ENCODE measurements around the gene LIFR. TPM values are rescaled to one million over a fixed set of nuclear protein-coding genes. Genes with fewer than 3 reads are reported as not detected.
"Not testable (repeated sequence)": the region's sequence is repeated elsewhere in the genome, so short reads cannot be mapped to it uniquely, and the experiment has no call there.

LIFR gene
- total RNA-seq, 1 donor from 2014 or later: 8.9 TPM

GRCh38 chr5:38601863-38602298, 45.4 kb upstream of the LIFR start:
- Mint-ChIP-seq H3K27me3 (ENCODE audit: unreplicated experiment) (peaks cover 12% of the 10 kb centered on the region), H3K4me1 (ENCODE audit: unreplicated experiment) (peaks cover 27% of the 10 kb centered on the region), H3K27ac (ENCODE audit: unreplicated experiment) (no peak overlapping the region), H3K4me3 (ENCODE audit: unreplicated experiment) (no peak overlapping the region), H3K36me3 (ENCODE audit: unreplicated experiment) (no peaks in the 10 kb centered on the region), H3K9me3 (ENCODE audit: unreplicated experiment) (no peaks in the 10 kb centered on the region)
- DNase-seq (ENCODE audit: extremely low spot score, unreplicated experiment): no peak
- TF ChIP-seq, protein P1, sequence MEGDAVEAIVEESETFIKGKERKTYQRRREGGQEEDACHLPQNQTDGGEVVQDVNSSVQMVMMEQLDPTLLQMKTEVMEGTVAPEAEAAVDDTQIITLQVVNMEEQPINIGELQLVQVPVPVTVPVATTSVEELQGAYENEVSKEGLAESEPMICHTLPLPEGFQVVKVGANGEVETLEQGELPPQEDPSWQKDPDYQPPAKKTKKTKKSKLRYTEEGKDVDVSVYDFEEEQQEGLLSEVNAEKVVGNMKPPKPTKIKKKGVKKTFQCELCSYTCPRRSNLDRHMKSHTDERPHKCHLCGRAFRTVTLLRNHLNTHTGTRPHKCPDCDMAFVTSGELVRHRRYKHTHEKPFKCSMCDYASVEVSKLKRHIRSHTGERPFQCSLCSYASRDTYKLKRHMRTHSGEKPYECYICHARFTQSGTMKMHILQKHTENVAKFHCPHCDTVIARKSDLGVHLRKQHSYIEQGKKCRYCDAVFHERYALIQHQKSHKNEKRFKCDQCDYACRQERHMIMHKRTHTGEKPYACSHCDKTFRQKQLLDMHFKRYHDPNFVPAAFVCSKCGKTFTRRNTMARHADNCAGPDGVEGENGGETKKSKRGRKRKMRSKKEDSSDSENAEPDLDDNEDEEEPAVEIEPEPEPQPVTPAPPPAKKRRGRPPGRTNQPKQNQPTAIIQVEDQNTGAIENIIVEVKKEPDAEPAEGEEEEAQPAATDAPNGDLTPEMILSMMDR (IDR thresholded peaks at IDR 0.05): no peak

DNA sequence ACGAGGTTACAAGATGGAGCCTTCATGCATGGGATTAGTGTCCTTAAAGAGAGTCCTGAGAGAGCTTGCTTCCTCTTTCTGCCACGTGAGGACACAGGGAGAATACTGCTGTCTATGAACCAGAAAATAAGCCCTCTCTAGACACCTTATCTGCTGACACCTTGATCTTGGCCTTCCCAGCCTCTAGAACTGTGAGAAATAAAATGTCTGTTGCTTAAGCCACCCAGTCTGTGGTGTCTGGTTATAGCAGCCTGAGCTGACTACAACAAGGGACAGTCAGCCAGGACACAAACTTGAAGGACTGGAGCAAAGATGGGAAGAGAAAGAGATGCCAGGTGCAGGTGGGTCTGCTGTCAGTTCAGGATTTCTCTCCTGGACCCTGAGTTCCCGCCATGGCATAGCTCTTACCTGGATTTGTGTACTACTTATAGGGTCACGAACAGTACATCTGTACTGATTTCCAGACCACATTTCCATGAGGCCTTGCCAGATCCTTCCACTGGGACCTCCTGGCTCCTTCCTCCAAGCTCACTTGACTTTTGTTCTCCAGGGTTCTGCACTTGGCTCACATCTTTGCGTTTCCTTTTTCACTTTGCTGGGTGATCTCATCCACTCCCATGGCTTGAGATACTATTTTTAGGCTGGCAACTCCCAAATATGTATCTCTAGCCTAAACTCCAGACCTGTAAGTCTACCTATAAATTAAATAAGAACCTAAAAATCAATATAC, 44.9 kb upstream of the LIFR start:
- H3K9me3 Mint-ChIP-seq (ENCODE audit: unreplicated experiment): no peaks in the 10 kb centered on the region
- TF ChIP-seq, protein P1 (IDR thresholded peaks at IDR 0.05): no peak
- peaks cover 12% of the 10 kb centered on the region for H3K27me3 Mint-ChIP-seq (ENCODE audit: unreplicated experiment)
- no peak for DNase-seq (ENCODE audit: extremely low spot score, unreplicated experiment)
- no peak overlapping the region for H3K27ac Mint-ChIP-seq (ENCODE audit: unreplicated experiment)
- H3K4me3 Mint-ChIP-seq (ENCODE audit: unreplicated experiment): no peak overlapping the region
- H3K4me1 Mint-ChIP-seq (ENCODE audit: unreplicated experiment): peaks cover 27% of the 10 kb centered on the region
- no peaks in the 10 kb centered on the region for H3K36me3 Mint-ChIP-seq (ENCODE audit: unreplicated experiment)

DNA sequence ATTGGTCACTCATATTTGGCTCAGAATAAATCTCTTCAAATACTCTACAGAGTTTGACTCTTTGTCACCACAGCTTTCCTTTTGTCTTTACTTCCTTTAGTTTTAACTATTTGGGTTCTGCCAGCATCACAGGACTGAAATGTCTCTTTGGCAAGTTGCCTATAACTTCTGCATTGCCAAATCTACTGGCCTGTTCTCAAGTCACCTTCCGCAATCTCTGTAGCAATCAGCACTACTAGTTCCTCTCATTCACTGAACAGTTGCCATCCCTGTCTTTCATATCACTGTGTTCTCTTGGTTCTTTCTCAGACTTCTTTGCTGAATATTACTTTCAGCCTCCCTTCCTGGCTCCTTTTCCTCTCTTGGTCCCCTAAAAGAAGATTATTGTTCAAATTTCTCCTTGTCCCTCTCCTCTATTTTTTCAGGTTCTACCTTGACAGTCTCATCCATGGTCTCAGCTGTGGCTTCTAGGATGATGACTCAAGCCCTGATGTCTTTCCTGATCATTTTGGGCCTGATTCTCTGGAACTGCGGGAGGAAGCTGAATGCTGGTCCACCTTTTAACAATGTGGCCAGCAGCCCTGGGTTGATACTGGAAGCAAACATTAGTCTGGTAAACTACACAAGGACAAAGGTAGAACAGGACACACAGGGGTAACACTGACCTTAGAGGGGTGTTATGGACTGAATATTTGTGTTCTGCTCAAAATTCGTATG, 44.0 kb upstream of the LIFR start:
- TF ChIP-seq, protein P1 (IDR thresholded peaks at IDR 0.05): no peak
- Mint-ChIP-seq H3K27me3 (ENCODE audit: unreplicated experiment) (peaks cover 8% of the 10 kb centered on the region), H3K4me3 (ENCODE audit: unreplicated experiment) (no peak overlapping the region), H3K9me3 (ENCODE audit: unreplicated experiment) (no peaks in the 10 kb centered on the region), H3K27ac (ENCODE audit: unreplicated experiment) (no peak overlapping the region), H3K4me1 (ENCODE audit: unreplicated experiment) (peaks cover 34% of the 10 kb centered on the region), H3K36me3 (ENCODE audit: unreplicated experiment) (no peaks in the 10 kb centered on the region)
- no peak for DNase-seq (ENCODE audit: extremely low spot score, unreplicated experiment)

DNA sequence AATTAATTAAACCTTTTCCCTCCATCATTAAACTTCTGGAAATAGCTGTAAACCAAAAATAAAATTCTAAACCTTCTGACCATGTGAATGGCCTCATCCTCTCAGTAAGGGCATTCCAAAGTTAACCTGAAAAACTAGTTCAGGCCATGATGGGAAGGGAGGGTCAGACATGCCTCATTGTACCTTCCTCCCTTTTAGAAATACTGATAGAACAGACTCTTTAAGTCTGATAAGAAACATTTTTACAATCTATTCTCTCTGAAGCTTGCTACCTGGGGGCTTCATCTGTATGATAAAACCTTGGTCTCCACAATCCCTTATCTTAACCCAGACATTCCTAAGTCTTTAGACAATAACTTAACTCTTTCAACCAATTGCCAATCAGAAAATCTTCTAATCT, 43.3 kb upstream of the LIFR start:
- not testable (repeated sequence) for H3K9me3 Mint-ChIP-seq (ENCODE audit: unreplicated experiment); H3K36me3 Mint-ChIP-seq (ENCODE audit: unreplicated experiment); DNase-seq (ENCODE audit: extremely low spot score, unreplicated experiment); H3K4me3 Mint-ChIP-seq (ENCODE audit: unreplicated experiment); H3K27me3 Mint-ChIP-seq (ENCODE audit: unreplicated experiment); H3K27ac Mint-ChIP-seq (ENCODE audit: unreplicated experiment)
- peaks cover 41% of the 10 kb centered on the region for H3K4me1 Mint-ChIP-seq (ENCODE audit: unreplicated experiment)

DNA sequence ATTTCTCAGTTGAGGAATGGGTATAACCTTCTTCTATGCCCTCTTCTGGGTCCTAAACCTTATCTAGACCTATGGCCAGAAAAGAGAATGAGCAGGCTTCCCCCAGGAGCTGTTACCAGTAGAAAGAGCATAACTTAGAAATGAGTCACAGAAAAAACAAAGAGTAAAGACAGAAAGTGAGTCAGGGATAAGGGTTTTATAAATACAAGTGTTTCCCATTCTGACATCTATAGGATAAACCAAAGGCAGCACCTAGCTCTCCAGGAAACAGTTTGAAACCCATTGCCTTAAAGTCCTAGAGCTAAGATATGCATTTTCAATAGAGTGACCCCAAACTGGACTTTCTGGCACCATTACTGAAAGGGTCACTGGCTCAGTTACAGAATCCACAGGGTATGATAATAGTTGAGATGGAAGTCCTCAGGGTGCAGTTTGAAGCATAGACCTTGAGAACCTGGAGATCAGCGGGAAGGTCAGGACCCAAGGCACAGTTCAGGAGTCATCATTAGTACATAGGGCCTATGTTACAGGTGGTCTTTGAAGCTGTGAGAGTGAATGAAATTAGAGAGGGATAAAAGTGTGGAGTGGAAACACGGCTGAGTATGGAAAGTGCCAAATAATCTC, 42.7 kb upstream of the LIFR start:
- Mint-ChIP-seq H3K4me3 (ENCODE audit: unreplicated experiment) (no peak overlapping the region), H3K36me3 (ENCODE audit: unreplicated experiment) (no peaks in the 10 kb centered on the region), H3K9me3 (ENCODE audit: unreplicated experiment) (no peaks in the 10 kb centered on the region), H3K27ac (ENCODE audit: unreplicated experiment) (no peak overlapping the region), H3K27me3 (ENCODE audit: unreplicated experiment) (peaks cover 8% of the 10 kb centered on the region), H3K4me1 (ENCODE audit: unreplicated experiment) (peaks cover 42% of the 10 kb centered on the region)
- no peak for DNase-seq (ENCODE audit: extremely low spot score, unreplicated experiment)
- TF ChIP-seq, protein P1 (IDR thresholded peaks at IDR 0.05): no peak
